HG03378 (cell line): Measurements from ENCODE around the gene MOSMO.
"Not testable (repeated sequence)": the region's sequence is repeated elsewhere in the genome, so short reads cannot be mapped to it uniquely, and the experiment has no call there.

ENCODE experiments used
- ATAC-seq: cut with Tn5 transposase; IDR thresholded peaks from one replicate; pipeline ENCODE4 v1.9.1; 2021; ENCODE audit warnings: mild to moderate bottlenecking, moderate library complexity; ENCODE audit not compliant: unreplicated experiment

Gene MOSMO

DNA sequence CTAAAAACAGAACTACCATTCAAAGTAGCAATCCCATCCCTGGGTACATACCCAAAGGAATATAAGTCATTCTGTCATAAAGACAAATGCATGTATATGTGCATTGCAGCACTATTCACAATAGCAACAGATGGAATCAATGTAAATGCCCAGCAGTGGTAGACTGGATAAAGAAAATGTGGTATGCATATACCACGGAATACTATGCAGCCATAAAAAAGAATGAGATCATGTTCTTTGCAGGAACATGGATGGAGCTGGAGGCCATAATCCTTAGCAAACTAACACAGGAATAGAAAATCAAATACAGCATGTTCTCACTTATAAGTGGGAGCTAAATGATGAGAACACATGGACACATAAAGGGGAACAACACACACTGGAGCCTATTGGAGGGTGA, 120.6 kb downstream of the MOSMO start:
- ATAC-seq: not testable (repeated sequence)

DNA sequence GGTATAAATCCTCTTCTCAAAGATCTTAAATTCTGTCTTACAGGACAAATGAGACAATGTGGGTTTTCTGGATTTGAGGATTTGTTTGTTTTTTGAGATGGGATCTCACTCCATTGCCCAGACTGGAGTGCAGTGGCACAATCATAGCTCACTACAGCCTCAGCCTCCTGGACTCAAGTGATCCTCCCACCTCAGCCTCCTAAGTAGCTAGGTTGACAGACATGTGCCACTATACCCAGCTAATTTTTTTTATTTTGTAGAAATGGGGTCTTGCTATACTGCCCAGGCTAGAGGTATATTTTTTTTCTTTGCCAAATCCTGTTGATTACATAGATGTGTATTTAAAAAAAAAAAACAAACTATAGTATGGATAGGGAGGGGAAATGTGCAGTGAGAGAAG, 122.6 kb downstream of the MOSMO start:
- ATAC-seq: no peak

DNA sequence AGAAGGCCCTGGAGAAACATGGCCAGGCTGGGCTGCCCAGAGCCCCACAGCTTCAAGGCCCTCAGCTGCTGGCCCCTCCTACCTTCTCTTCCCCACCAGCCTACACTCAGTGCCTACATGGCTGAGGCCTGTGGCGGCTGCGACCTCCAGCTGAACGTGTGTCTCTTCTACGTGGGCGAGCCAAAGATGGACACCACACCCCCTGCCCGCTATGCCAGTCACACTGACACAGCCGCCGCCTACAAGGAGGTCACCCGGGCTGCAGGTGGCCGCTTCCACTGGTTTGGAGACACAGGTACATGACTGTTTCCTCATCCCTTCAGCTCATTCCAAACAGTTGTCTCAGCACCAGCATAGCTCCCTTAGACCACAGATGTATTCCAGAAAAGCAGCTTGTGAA, 124.9 kb downstream of the MOSMO start:
- no peak for ATAC-seq
